Neural progenitor cell (in vitro differentiated cells): Measurements from ENCODE around the gene SCP2.

Source experiments
- CTCF ChIP-seq: fragments of 200-600 bp; sonication (generic); IDR thresholded peaks from 2 replicates; pipeline ENCODE4 v1.5.1; 2017; ENCODE audit warnings: antibody characterized with exemption, mild to moderate bottlenecking
- EZH2 ChIP-seq: fragments of 200-600 bp; sonication (generic); IDR thresholded peaks from 2 replicates; pipeline ENCODE4 v1.6.1; 2017; ENCODE audit warnings: antibody characterized with exemption, mild to moderate bottlenecking, moderate library complexity

GRCh38 chr1:52877554-52877953 lies 49.5 kb upstream of the SCP2 start:
- TF ChIP-seq CTCF = no peak
- TF ChIP-seq EZH2 = no peak
